T-helper 1 cell treated with Interleukin-12 subunit alpha and Interleukin-12 subunit beta and Interleukin-4 antibody, amounts not matched to agents 30 μg/mL and 1 μg/mL, for 36 hours (primary cell): ENCODE data around the gene METTL8.

ENCODE experiments used
- H3K27ac Mint-ChIP-seq: one replicate; pipeline ENCODE4 v1.8.0; 2021; ENCODE audit warnings: mild to moderate bottlenecking, mixed read lengths
- H3K27me3 Mint-ChIP-seq: one replicate; pipeline ENCODE4 v1.8.0; 2021; ENCODE audit warnings: low read depth, mixed read lengths
- H3K36me3 Mint-ChIP-seq: one replicate; pipeline ENCODE4 v1.8.0; 2021; ENCODE audit warnings: low read depth, mixed read lengths
- H3K4me1 Mint-ChIP-seq: one replicate; pipeline ENCODE4 v1.8.0; 2021; ENCODE audit warnings: low read depth, mixed read lengths
- H3K4me3 Mint-ChIP-seq: one replicate; pipeline ENCODE4 v1.8.0; 2021; ENCODE audit warnings: mild to moderate bottlenecking, moderate library complexity, mixed read lengths
- H3K9me3 Mint-ChIP-seq: one replicate; pipeline ENCODE4 v1.8.0; 2021; ENCODE audit warnings: mixed read lengths

Gene METTL8

DNA sequence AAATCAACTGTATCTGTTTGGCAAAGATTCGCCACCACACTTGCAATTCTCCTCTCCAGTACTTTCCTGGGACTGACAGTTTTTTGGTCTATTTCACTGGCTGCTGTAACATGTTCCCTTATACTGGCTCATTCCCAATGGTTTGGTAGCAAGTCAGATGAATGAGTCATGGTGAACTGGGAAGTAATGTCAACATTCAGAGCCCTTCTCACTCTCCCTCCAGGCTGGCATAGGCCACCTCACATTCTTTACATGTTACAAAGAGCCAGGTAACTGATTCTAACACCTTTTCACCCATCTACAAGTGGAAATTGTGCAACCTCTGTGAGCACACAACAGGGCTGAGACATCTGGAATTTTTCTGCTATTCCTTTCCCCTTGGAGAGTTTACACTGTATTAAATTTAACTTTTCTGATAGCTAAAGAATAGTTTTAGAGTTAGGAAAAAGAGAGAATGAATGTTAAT is 161.8 kb downstream of the METTL8 start:
- H3K36me3 Mint-ChIP-seq = no peaks in the 10 kb centered on the region
- no peaks in the 10 kb centered on the region for H3K27me3 Mint-ChIP-seq
- no peak overlapping the region for H3K4me3 Mint-ChIP-seq
- H3K27ac Mint-ChIP-seq = no peak overlapping the region
- no peaks in the 10 kb centered on the region for H3K9me3 Mint-ChIP-seq
- H3K4me1 Mint-ChIP-seq = no peaks in the 10 kb centered on the region

DNA sequence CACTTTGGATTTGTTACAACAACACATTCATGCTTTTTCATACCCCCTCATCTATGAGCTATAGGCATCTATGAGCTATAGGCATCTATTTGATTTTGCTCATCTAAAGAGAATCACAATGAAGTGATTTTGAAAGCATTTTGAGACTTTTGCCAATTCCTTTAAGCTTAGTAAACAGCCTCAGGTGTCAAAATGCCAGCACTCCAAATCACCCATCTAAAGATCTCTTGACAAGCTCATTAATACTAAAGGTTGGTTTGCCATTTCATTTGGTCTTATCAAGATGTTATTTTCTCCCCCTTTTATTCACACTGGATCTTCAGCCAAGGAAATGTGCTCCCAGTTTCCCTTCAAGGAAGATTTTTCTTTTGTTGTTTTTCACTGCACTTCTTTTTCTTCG is 162.4 kb downstream of the METTL8 start:
- no peak overlapping the region for H3K27ac Mint-ChIP-seq
- H3K9me3 Mint-ChIP-seq = no peaks in the 10 kb centered on the region
- H3K36me3 Mint-ChIP-seq = no peaks in the 10 kb centered on the region
- H3K4me1 Mint-ChIP-seq = no peaks in the 10 kb centered on the region
- H3K4me3 Mint-ChIP-seq = no peak overlapping the region
- H3K27me3 Mint-ChIP-seq = no peaks in the 10 kb centered on the region

GRCh38 chr2:171267855-171268629 is 165.7 kb downstream of the METTL8 start:
- no peaks in the 10 kb centered on the region for H3K36me3 Mint-ChIP-seq
- no peak overlapping the region for H3K4me3 Mint-ChIP-seq
- no peaks in the 10 kb centered on the region for H3K27me3 Mint-ChIP-seq
- no peaks in the 10 kb centered on the region for H3K9me3 Mint-ChIP-seq
- H3K27ac Mint-ChIP-seq = no peak overlapping the region
- H3K4me1 Mint-ChIP-seq = no peaks in the 10 kb centered on the region
